ENCODE results near the gene CYP39A1. TPM values are rescaled to one million over a fixed set of nuclear protein-coding genes. Genes with fewer than 3 reads are reported as not detected.

The CYP39A1 gene
- total and polyA plus RNA-seq, 2 of the 13 experiments (the other 11 are each of a cell fraction or from before 2014, with no cell fraction given): 0.13 TPM; not detected in 1

DNA sequence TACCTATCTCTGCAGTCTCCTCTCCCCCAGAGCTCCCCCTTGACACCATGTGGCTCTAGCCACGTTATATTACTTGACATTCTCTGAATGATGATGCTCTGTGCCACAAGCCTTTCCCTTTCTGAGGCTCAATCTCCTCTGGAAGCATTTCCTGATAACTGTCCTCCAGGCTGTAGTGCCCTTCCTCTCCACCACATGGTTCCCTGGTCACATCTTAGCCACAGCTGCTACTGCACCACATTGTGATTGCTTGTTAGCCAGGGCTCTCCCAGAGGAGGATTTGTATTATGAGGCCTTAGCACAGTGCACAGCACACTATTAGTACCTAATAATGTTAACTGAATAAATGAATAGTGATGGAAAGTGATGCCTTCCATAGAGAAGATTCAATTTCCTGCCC, 97.5 kb downstream of the CYP39A1 start (continued):
- TF ChIP-seq HNF1A (IDR thresholded peaks at IDR 0.05; ENCODE audit: low read depth) (no peak), HNF1A (CRISPR knock-in tag; IDR thresholded peaks at IDR 0.05; ENCODE audit: borderline replicate concordance) (no peak)
- TF ChIP-seq, protein P1, sequence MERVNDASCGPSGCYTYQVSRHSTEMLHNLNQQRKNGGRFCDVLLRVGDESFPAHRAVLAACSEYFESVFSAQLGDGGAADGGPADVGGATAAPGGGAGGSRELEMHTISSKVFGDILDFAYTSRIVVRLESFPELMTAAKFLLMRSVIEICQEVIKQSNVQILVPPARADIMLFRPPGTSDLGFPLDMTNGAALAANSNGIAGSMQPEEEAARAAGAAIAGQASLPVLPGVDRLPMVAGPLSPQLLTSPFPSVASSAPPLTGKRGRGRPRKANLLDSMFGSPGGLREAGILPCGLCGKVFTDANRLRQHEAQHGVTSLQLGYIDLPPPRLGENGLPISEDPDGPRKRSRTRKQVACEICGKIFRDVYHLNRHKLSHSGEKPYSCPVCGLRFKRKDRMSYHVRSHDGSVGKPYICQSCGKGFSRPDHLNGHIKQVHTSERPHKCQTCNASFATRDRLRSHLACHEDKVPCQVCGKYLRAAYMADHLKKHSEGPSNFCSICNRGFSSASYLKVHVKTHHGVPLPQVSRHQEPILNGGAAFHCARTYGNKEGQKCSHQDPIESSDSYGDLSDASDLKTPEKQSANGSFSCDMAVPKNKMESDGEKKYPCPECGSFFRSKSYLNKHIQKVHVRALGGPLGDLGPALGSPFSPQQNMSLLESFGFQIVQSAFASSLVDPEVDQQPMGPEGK (CRISPR knock-in tag; IDR thresholded peaks at IDR 0.05): no peak

DNA sequence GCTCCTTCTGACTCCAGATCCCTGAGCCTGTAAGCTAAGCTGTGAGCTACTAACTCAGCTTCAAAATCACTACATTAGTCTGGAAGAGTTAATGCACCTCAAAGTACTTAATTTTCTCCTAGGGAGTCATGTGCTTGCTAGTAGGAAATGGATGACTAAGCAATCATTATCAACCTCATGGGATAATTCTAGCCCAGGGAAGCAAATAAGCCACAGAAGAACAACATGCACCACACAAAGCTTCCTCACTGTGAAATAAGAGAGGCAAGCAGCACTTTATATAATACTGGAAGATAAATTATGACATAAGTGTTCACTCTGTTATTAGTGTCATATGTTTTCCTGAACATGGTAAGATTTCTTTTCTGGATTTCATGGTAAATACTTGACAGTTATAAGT, 103.5 kb downstream of the CYP39A1 start:
- H3K4me1 ChIP-seq (ENCODE audit: insufficient read depth, low read length): no peaks in the 10 kb centered on the region
- DNase-seq (ENCODE audit: low spot score) (no peak), FAIRE-seq (no peak), ATAC-seq (no peak)
- H3K9ac ChIP-seq (ENCODE audit: insufficient read depth, low read depth, low read length): no peak overlapping the region
- no peak for TF ChIP-seq ZBTB3 (CRISPR knock-in tag; IDR thresholded peaks at IDR 0.05; ENCODE audit: borderline replicate concordance, low read depth)
- no peak for TF ChIP-seq RBM22 (optimal IDR thresholded peaks at IDR 0.05; ENCODE audit: low read length)
- no peak for TF ChIP-seq MED8 (CRISPR knock-in tag; IDR thresholded peaks at IDR 0.05; ENCODE audit: insufficient replicate concordance)
- TF ChIP-seq BATF2 (CRISPR knock-in tag; IDR thresholded peaks at IDR 0.05): no peak
- no peak for TF ChIP-seq ZNF136 (CRISPR knock-in tag; IDR thresholded peaks at IDR 0.05; ENCODE audit: low read depth)
- no peak for TF ChIP-seq HMG20B (CRISPR knock-in tag; conservative IDR thresholded peaks at IDR 0.05)
- TF ChIP-seq MAFK (conservative IDR thresholded peaks at IDR 0.05 in 1 of 2, IDR thresholded peaks at IDR 0.05 in 1 of 2; ENCODE audit: low read length in 2 of 2): peak; percentile 27 to 31; a peak in 1 of 4 replicates
- H3K79me2 ChIP-seq (ENCODE audit: insufficient read depth, low read length): no peaks in the 10 kb centered on the region
- H3K9me3 ChIP-seq (ENCODE audit: low read length): peaks cover 5% of the 10 kb centered on the region; the same call in 1 of the 2 replicates
- no TSS peak for BruUV-seq (replicated peaks)
- no peak overlapping the region for H3K27ac ChIP-seq (ENCODE audit: extremely low read length, insufficient read depth, low read length)
- POLR2A ChIA-PET: no interaction called here
- no peak overlapping the region for H3K4me2 ChIP-seq (ENCODE audit: low read depth, low read length)
- H3K36me3 ChIP-seq (replicated peaks in 1 of 2; ENCODE audit: control insufficient read depth in 1 of 2, insufficient read depth in 2 of 2, low read length in 2 of 2): no peaks in the 10 kb centered on the region
- H3K4me3 ChIP-seq (replicated peaks in 1 of 3; ENCODE audit: insufficient read depth in 1 of 3, low read depth in 2 of 3, low read length in 3 of 3): no peak overlapping the region
- CTCF ChIA-PET (ENCODE audit: low intra/inter-chr PET ratio, low total read pairs): no interaction called here
- no peaks in the 10 kb centered on the region for H4K20me1 ChIP-seq (ENCODE audit: insufficient read depth, low read length)
- intact Hi-C loops (cut with micrococcal nuclease; ENCODE audit: unreplicated experiment) (no loop called here), in situ Hi-C loops (cut with HindIII; ENCODE audit: extremely low pct_ligation_motif_present, low pct_unique_long_range_greater_than_20kb) (no loop called here)
- H2AFZ ChIP-seq (ENCODE audit: low read length): no peak overlapping the region
- H3K27me3 ChIP-seq (ENCODE audit: control insufficient read depth in 1 of 2, insufficient read depth in 2 of 2, low read length in 2 of 2): no peaks in the 10 kb centered on the region

Measured in HepG2 (cell line).